NCI-H2107 treated with DMSO at 0.1 percent for 48 hours (cell line): Measurements from ENCODE around the gene LEF1.

ENCODE experiments used
- DNase-seq: peaks from one replicate; lab custom pipeline; 2025; ENCODE audit not compliant: unreplicated experiment; lab: John Stamatoyannopoulos, UW

The LEF1 gene

DNA sequence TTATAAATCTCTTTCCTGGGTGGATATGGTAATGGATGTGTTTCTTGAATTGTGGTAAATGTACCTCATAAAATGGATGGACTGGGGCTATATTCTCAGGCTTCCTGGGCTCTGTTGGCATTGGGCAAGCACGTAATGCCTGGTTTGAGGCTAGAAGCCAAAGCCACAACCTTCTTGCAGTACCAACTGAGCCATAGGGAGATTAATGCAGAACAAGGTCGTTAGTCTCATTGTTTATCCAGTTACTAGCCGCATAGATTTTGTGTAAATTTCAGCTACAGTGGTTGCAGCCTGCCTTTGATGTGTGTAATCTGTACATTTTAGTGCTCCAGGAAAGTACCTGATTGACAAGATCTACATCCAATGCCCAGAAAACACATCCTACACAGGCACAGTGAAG lies 7.2 kb upstream of the LEF1 start:
- DNase-seq, result no peak

DNA sequence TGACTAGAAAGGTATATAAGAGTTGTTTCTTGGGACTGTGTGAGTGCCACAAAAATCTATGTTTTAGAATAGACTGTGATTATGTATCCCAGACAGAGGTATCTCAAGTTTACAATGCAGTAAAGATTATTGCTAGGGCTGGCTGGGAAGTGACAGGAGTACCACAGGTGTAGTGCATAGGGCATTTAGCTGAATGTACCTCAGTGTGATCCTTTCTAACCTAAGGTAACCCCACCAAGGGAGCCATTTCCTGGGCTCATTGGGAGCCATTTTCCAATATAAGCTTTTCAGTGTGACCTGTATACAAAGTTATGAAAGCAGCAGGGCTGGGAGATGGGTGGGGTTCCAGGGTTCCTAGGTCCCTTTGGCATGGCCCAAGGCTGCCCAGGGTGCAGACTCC lies 6.1 kb upstream of the LEF1 start:
- DNase-seq, result no peak

- no peak for DNase-seq
Observed at GRCh38 chr4:108173599-108174057, 4.9 kb upstream of the LEF1 start.

DNA sequence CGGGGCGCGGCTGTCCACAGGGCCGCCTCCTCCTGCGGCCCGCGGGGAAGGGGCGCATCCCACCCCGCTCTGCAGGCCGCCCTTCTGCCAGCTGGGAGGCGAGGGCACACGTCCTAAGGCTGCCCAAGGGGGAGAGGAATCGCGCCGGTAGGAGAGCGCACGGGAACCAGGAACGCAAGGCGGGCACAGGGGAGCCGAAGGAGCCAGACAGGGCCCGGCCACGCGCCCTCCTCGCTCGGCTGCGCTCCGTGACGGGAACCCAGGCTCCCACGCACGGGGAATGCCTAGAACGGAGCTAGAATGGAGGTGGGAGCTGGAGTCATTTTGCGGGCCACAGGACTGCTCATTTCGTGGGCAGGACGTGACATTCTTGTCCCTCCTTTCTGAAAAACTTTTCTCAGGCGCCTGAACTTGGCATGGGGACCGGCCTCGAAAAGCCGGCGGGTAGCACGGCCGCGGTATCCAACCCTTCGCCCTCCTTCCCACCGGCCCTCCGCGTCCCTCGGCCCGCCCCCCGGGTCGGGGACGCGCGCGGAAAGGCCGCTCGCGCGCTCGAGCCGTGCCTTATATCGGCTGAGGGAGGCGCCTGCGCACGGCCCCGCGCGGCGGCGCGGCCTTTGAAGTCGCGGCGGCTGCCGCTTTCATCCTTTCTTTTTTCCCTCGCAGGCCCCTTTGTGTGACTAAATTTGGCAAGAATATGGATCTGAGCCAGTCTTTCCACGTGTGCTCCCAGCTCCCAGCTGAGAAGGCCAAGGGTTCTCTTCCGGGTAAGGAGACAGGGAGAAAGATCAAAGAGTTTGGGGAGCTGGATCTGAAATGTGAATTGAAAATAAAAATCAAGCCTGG lies 4.2 kb upstream of the LEF1 start:
- DNase-seq, result peak; percentile 9

- no peak for DNase-seq
Observed at GRCh38 chr4:108172231-108172752, 3.6 kb upstream of the LEF1 start.

GRCh38 chr4:108171339-108172230 lies 2.9 kb upstream of the LEF1 start:
- no peak for DNase-seq

GRCh38 chr4:108170631-108171338 lies 2.1 kb upstream of the LEF1 start:
- no peak for DNase-seq

- no peak for DNase-seq
Observed at GRCh38 chr4:108169664-108170063, 932 bp upstream of the LEF1 start.

DNA sequence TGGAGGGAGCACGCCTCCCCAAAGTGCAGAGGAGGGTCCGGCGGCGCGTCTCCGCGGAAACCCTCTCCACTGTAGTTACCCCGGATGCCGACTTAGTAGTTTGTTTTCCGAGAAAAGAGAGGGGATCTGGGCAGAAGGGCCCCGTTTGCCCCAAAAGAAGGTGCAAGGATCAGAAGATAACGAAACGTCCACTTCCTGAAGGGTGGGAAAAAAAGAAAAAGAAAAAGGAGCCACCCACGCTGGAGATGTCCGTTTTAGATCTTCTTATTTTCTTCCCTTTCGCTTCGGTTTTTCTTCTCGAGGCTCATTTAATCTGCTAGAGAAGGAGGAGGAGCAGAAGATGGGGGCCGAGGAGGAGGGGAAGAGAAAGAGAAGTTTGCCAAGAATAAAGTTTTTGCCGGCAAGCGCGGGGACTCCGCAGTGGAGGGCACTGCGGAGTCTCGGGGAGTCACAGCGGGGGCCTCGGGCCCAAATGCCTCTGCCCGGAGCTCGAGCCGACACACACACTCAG lies 517 bp downstream of the LEF1 start:
- DNase-seq, result no peak

DNA sequence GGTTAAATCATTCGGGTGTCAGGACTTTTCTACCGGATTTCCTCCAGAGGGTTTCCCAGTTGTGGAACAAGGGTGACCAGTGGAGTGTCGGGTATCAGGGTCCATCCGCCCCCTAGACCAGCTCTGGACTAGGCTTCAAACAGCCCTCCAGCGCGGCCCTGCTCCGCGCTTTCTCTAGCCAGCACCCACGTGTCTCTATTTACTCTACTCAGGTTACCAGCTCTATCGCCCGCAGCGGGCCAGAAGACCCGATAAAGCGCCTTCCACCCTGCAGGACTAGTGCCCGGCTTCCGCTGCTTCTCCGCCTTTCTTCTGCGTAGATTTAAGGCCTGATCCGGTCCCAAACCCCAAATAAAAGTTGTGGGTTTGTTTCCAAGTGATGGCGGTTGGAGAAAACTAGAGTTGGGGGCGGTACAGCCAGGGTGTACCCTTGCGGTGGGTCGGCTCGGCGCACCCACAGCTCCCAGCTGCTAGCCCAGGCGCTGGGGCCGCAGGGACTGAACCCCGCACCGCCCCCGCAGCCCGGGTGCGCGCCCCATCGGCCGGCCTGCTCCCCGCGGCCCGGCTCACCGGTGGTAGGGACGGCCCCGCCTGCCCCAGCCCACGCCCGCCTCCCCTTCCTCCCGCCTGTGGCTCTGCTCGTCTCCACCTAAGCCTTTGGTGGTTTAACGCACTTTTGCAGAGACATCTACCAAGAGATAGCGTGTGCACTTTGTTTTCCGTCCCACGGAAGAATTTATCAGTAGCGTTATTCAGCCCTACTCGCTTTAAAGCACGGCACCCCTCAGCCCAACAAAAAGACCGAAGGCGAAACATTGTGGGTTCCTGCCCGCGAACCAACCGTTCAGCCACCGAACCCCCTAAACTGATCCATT lies 2.1 kb downstream of the LEF1 start:
- DNase-seq, result no peak

GRCh38 chr4:108166038-108166437 lies 2.7 kb downstream of the LEF1 start:
- DNase-seq, result no peak

GRCh38 chr4:108165586-108165985 lies 3.1 kb downstream of the LEF1 start:
- no peak for DNase-seq

GRCh38 chr4:108163351-108163750 lies 5.4 kb downstream of the LEF1 start:
- no peak for DNase-seq

DNA sequence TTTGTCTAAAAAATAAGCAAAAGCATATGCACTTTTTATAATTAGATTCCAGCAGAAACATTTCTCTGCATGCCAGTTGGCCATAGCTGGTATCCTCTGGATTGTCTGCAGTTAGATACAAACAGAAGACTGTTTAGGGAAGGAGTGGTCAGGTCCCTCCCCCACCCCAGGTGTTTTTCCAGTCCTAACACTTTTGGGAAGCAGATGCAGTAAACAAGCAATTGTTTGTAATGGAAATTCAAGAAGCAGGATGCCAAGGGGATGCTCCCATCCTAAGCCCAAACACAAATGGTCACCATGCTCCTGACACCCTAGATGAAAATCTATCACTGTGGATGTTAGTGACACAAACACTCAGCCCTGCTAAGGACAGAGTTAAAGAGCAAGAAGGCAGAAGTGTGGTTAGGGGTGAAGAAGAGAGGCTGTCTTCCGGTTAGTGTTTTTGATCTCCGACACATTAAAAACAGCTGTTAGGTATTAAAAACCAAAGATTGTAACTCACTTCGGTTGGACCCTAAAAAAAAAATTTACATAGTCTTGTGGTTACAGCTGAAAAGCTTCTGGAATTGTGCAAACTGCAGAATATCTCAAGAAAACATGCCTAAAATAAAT lies 7.9 kb downstream of the LEF1 start:
- DNase-seq, result no peak

GRCh38 chr4:108159845-108160244 lies 8.9 kb downstream of the LEF1 start:
- no peak for DNase-seq

GRCh38 chr4:108157655-108158054 lies 11.1 kb downstream of the LEF1 start:
- no peak for DNase-seq

DNA sequence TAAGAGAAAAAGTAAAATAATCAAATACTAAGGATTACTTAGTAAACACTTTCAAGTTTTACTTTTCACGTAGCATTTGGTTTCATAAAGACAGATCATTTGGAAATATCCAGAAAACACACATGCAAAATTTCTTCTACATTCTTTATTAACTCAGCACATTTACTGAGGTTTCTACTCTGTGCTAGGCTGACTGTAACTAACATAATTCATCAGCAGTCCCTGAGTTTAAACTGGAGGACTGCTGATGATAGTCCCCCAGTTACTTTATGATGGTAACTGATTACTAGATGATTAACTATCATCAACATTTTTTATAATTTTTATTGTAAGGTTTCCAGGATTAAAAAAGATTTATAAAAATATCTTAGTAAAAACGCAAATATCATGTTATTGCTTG lies 12.3 kb downstream of the LEF1 start:
- no peak for DNase-seq

GRCh38 chr4:108155373-108155772 lies 13.4 kb downstream of the LEF1 start:
- DNase-seq, result no peak

DNA sequence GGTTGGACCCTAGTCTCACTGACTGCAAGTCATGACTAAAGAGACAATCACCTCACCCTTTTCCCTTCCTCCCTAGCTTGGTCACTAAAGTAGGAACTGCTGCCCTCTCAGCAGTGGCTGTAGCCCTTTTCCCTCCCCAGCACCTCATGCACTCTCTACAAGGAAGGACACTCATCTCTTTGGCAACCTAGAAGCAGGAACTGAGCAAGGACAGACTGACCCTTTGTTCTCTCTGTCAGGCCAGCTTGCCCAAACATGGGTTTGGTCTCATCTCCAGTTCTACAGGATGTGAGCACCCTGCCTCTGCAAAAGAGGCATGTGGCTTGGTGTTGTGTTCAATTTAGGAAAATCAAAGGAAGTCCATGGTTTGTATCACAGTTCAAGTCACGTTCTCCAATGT lies 15.8 kb downstream of the LEF1 start:
- no peak for DNase-seq
